HEK293T (cell line): Measurements from ENCODE around the gene LAG3.

Experiments
- CTCF ChIA-PET: fragments of 350-600 bp; formaldehyde crosslinking; extraction: SDS; loops from one replicate; lab custom pipeline; 2021; ENCODE audit warnings: antibody characterized with exemption, inconsistent platforms; lab: Yijun Ruan, JAX
- POLR2A ChIA-PET: fragments of 350-600 bp; formaldehyde crosslinking; extraction: SDS; loops from one replicate; lab custom pipeline; 2020; ENCODE audit warnings: antibody characterized with exemption, inconsistent platforms; lab: Yijun Ruan, JAX
- DNase-seq: peaks from one replicate; pipeline ENCODE4 v3.0.0; 2012; ENCODE audit warnings: mixed read lengths; ENCODE audit errors: extremely low spot score
- ARNT ChIP-seq: fragments of 450-650 bp; IDR thresholded peaks from 2 replicates; pipeline ENCODE4 v1.6.1; 2017; ENCODE audit warnings: mild to moderate bottlenecking
- BHLHE40 ChIP-seq: fragments of 450-650 bp; IDR thresholded peaks from 2 replicates; pipeline ENCODE4 v1.6.1; 2016; ENCODE audit warnings: mild to moderate bottlenecking, moderate library complexity, borderline replicate concordance
- CTBP1 ChIP-seq: fragments of 450-650 bp; IDR thresholded peaks from 2 replicates; pipeline ENCODE4 v1.6.1; 2016; ENCODE audit warnings: borderline replicate concordance
- ELF4 ChIP-seq: fragments of 450-650 bp; IDR thresholded peaks from 2 replicates; pipeline ENCODE4 v1.6.1; 2017; ENCODE audit warnings: antibody characterized with exemption
- FOXA1 ChIP-seq: fragments of 450-650 bp; IDR thresholded peaks from 2 replicates; pipeline ENCODE4 v1.6.1; 2016; ENCODE audit warnings: mild to moderate bottlenecking
- FOXK2 ChIP-seq: fragments of 450-650 bp; IDR thresholded peaks from 2 replicates; pipeline ENCODE4 v1.6.1; 2016; ENCODE audit warnings: mild to moderate bottlenecking
- FOXM1 ChIP-seq: fragments of 450-650 bp; IDR thresholded peaks from 2 replicates; pipeline ENCODE4 v1.6.1; 2017; ENCODE audit warnings: mild to moderate bottlenecking, borderline replicate concordance
- HDGF ChIP-seq: fragments of 450-650 bp; IDR thresholded peaks from 2 replicates; pipeline ENCODE4 v1.6.1; 2017; ENCODE audit warnings: antibody characterized with exemption, borderline replicate concordance
- L3MBTL2 ChIP-seq: fragments of 450-650 bp; conservative IDR thresholded peaks from 2 replicates; pipeline ENCODE4 v1.6.1; 2016; ENCODE audit warnings: mild to moderate bottlenecking
- LEF1 ChIP-seq: fragments of 450-650 bp; IDR thresholded peaks from 2 replicates; pipeline ENCODE4 v1.6.1; 2017; ENCODE audit warnings: mild to moderate bottlenecking, borderline replicate concordance
- NFRKB ChIP-seq: fragments of 450-650 bp; IDR thresholded peaks from 2 replicates; pipeline ENCODE4 v1.6.1; 2016; ENCODE audit warnings: mild to moderate bottlenecking, moderate library complexity
- SP1 ChIP-seq: fragments of 450-650 bp; IDR thresholded peaks from 2 replicates; pipeline ENCODE4 v1.6.1; 2017
- SUZ12 ChIP-seq: fragments of 450-650 bp; IDR thresholded peaks from 2 replicates; pipeline ENCODE4 v1.6.1; 2016; ENCODE audit warnings: mild to moderate bottlenecking
- TARDBP ChIP-seq: fragments of 450-650 bp; IDR thresholded peaks from 2 replicates; pipeline ENCODE4 v1.6.1; 2016
- ZNF384 ChIP-seq: fragments of 450-650 bp; IDR thresholded peaks from 2 replicates; pipeline ENCODE4 v1.6.1; 2016
- TF ChIP-seq, protein P1 (sequence below): fragments of 450-650 bp; IDR thresholded peaks from 2 replicates; pipeline ENCODE4 v1.6.1; 2016

LAG3 gene

GRCh38 chr12:6788972-6789924, 16.9 kb downstream of the LAG3 start, which contains the start of gene CD4:
TSS of gene CD4 (plus strand) at chr12:6789528. CDS start at chr12:6800139, 10,611 bp downstream.
- CTCF ChIA-PET = interaction anchor here (0.6 kb wide), 1 partner anchor 236 kb away, joined by 3 read pairs; no protein-coding TSS in a partner anchor
- no peak for DNase-seq
- POLR2A ChIA-PET = interaction anchor here (0.8 to 1.4 kb wide), 7 partner anchors 22 to 100 kb away, joined by 3 to 7 read pairs (median 4); partner anchors contain the start of genes GPR162, MLF2, PTMS and ZNF384

DNA sequence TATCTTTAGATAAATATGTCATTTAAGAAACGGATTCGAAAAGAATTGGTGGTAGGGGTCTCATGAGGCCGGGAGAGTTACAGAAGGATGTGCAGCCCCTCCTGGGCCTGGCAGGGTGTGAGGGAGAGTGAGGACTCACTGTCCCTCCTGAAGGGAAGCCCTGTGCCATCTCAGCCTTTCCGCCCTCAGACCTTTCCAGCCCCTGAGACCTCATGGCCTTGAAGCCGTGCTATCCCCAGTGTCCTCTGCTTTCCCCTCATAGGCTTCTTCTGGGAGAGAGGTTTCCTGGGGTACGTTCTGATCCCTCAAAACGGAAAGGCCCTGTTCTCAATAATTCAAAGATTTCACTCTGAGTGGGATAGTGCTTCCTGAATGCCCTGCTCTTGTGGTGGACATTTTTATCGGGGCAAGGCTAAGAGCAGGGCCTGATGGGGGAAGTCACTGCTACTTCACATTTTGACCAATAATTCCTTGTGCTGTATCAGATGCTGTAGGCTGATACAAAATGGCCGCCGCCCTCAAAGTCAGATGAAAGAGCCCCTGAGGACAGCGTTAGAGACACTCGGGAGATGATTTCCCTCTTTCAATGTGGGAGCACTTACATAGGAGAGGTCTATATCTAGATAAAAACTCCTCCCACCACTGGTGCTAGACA, 18.3 kb downstream of the LAG3 start:
- no peak for TF ChIP-seq TARDBP
- no peak for TF ChIP-seq FOXK2
- TF ChIP-seq, protein P1, sequence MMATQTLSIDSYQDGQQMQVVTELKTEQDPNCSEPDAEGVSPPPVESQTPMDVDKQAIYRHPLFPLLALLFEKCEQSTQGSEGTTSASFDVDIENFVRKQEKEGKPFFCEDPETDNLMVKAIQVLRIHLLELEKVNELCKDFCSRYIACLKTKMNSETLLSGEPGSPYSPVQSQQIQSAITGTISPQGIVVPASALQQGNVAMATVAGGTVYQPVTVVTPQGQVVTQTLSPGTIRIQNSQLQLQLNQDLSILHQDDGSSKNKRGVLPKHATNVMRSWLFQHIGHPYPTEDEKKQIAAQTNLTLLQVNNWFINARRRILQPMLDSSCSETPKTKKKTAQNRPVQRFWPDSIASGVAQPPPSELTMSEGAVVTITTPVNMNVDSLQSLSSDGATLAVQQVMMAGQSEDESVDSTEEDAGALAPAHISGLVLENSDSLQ = no peak
- TF ChIP-seq SP1 = no peak
- TF ChIP-seq SUZ12 = no peak
- DNase-seq = no peak
- ChIA-PET CTCF (no interaction called here), POLR2A (interaction anchor here (1.2 to 1.4 kb wide), 2 partner anchors 25 to 37 kb away, joined by 4 to 5 read pairs; partner anchors contain the start of genes MLF2 and PTMS)

More at GRCh38 chr12:6788972-6789924, 16.9 kb downstream of the LAG3 start, which contains the start of gene CD4:
- no peak for TF ChIP-seq SUZ12
- TF ChIP-seq NFRKB = no peak
- TF ChIP-seq FOXK2 = no peak
- no peak for TF ChIP-seq HDGF
- TF ChIP-seq FOXM1 = no peak
- no peak for TF ChIP-seq TARDBP
- no peak for TF ChIP-seq SP1
- TF ChIP-seq CTBP1 = no peak
- TF ChIP-seq BHLHE40 = no peak
- no peak for TF ChIP-seq LEF1
- TF ChIP-seq FOXA1 = no peak
- no peak for TF ChIP-seq ELF4

- no peak for TF ChIP-seq SUZ12
- no peak for TF ChIP-seq NFRKB
- no peak for TF ChIP-seq L3MBTL2
- no peak for TF ChIP-seq FOXK2
- no peak for TF ChIP-seq FOXA1
- no peak for TF ChIP-seq CTBP1
- TF ChIP-seq TARDBP = no peak
- TF ChIP-seq LEF1 = no peak
- TF ChIP-seq, protein P1 = no peak
- DNase-seq = no peak
- POLR2A ChIA-PET = interaction anchor here (0.8 to 1.5 kb wide), 5 partner anchors 19 to 103 kb away, joined by 3 to 10 read pairs (median 3); partner anchors contain the start of genes GPR162, PTMS and ZNF384
- CTCF ChIA-PET = interaction anchor here (2.1 kb wide), 1 partner anchor 25 kb away, joined by 5 read pairs; no protein-coding TSS in a partner anchor
These were observed 19.7 kb downstream of the LAG3 start for GRCh38 chr12:6791931-6792520.

DNA sequence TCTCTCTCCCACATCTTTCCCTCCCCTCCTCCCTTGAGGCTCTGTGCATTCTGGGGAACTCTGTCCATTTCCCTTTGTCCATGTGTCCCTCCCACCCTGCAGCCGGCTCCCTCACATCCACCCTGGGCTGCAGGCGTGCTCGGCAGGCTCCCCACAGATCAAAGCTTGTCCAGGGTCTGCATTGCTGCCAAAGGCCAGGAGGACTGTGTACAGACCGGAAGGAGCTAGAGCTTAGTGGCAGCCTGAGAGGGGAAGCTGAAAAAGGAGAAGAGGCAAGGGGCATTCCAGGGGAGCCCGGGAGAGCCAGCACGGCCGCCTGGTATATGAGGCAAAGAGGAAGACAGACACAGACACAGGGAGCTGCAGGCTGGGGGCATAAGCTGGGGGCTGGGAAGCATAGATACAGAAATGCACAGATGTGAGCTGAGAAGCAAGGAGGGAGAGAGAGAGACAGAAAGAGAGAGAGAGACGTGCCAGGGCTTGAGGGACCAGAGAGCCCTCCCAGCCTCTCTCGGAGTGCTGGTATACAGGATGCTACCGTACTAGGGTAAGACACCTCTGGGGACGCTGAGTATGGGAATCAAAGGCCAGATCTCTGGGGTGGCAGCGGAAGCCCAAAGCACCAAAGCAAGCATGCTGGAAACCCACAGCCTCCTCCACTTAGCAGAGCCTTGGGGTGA, 20.3 kb downstream of the LAG3 start:
- POLR2A ChIA-PET = interaction anchor here (0.8 to 1.5 kb wide), 5 partner anchors 19 to 103 kb away, joined by 3 to 10 read pairs (median 3); partner anchors contain the start of genes GPR162, PTMS and ZNF384
- no peak for DNase-seq
- TF ChIP-seq SP1 (no peak), L3MBTL2 (no peak), BHLHE40 (no peak), LEF1 (no peak), SUZ12 (no peak), FOXA1 (no peak), NFRKB (no peak), CTBP1 (no peak), FOXK2 (no peak), ZNF384 (no peak), ARNT (no peak), HDGF (no peak), TARDBP (no peak), ELF4 (no peak), FOXM1 (no peak)
- TF ChIP-seq, protein P1 = no peak
- CTCF ChIA-PET = interaction anchor here (0.8 to 2.1 kb wide), 3 partner anchors 12 to 39 kb away, joined by 3 to 7 read pairs (median 5); partner anchors contain the start of gene MLF2

DNA sequence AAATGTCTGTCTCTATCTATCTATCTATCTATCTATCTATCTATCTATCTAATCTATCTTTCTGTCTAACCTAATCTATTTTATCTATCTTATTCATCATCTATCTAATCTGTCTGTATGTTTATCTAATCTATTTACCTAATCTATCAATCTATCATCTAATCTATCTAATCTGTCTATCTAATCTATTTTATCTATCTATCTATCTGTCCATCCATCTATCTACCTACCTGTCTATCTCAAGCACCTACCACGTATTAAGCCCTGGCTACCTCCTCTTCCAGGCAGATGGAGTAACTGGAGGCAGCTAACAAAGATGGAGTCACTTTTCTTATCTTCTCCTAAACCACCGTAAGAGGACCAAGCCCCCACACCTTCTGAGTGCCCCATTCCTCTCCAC, 22.8 kb downstream of the LAG3 start:
- TF ChIP-seq FOXK2 (no peak), TARDBP (no peak), L3MBTL2 (no peak), ZNF384 (no peak), BHLHE40 (no peak), NFRKB (no peak), HDGF (no peak), LEF1 (no peak), SP1 (no peak), ARNT (no peak), SUZ12 (no peak), ELF4 (no peak), CTBP1 (no peak)
- DNase-seq = no peak
- CTCF ChIA-PET = no interaction called here
- POLR2A ChIA-PET = interaction anchor here (2.0 kb wide), 1 partner anchor 42 kb away, joined by 10 read pairs; the partner anchor contains the start of gene MLF2
